ENCODE measurements around the gene SKI.

SKI gene

GRCh38 chr1:2229911-2230731 is 2.0 kb downstream of the SKI start:
- Histone ChIP-seq H3K9me3 (no peaks in the 10 kb centered on the region), H3K36me3 (no peaks in the 10 kb centered on the region)
- TF ChIP-seq CTCF (IDR thresholded peaks at IDR 0.05): no peak

GRCh38 chr1:2230781-2231531 is 2.8 kb downstream of the SKI start:
- no peaks in the 10 kb centered on the region for H3K36me3 ChIP-seq
- no peak for TF ChIP-seq CTCF (IDR thresholded peaks at IDR 0.05)
- peaks cover 11% of the 10 kb centered on the region for H3K27me3 ChIP-seq
- H3K4me1 ChIP-seq (ENCODE audit: control insufficient read depth in 1 of 2, insufficient read depth in 1 of 2, low read depth in 1 of 2, low read length in 1 of 2): peaks cover 73 to 76% of the 10 kb centered on the region in 2 experiments
- H3K4me3 ChIP-seq (ENCODE audit: low read depth in 1 of 2, low read length in 1 of 2): peak overlapping the region; percentile 85 to 97
- peak overlapping the region; percentile 30 for H3K27ac ChIP-seq
- H3K9me3 ChIP-seq: no peaks in the 10 kb centered on the region

More at GRCh38 chr1:2229911-2230731, 2.0 kb downstream of the SKI start:
- Histone ChIP-seq H3K27ac (peak overlapping the region; percentile 83), H3K4me1 (ENCODE audit: control insufficient read depth in 1 of 2, insufficient read depth in 1 of 2, low read depth in 1 of 2, low read length in 1 of 2) (peaks cover 64 to 68% of the 10 kb centered on the region in 2 experiments), H3K4me3 (ENCODE audit: low read depth in 1 of 2, low read length in 1 of 2) (peak overlapping the region; percentile 85 to 97), H3K27me3 (peaks cover 19% of the 10 kb centered on the region)

- H3K27me3 ChIP-seq: peaks cover 4% of the 10 kb centered on the region
- H3K4me3 ChIP-seq (ENCODE audit: low read depth in 1 of 2, low read length in 1 of 2): peak overlapping the region; percentile 85 to 97
- peaks cover 78 to 82% of the 10 kb centered on the region in 2 experiments for H3K4me1 ChIP-seq (ENCODE audit: control insufficient read depth in 1 of 2, insufficient read depth in 1 of 2, low read depth in 1 of 2, low read length in 1 of 2)
- H3K27ac ChIP-seq: peak overlapping the region; percentile 30
- no peaks in the 10 kb centered on the region for H3K36me3 ChIP-seq
- TF ChIP-seq CTCF (IDR thresholded peaks at IDR 0.05): no peak
- H3K9me3 ChIP-seq: no peaks in the 10 kb centered on the region
Observed at GRCh38 chr1:2231532-2232254, 3.6 kb downstream of the SKI start.

GRCh38 chr1:2232255-2232915 is 4.3 kb downstream of the SKI start:
- peaks cover 84 to 85% of the 10 kb centered on the region in 2 experiments for H3K4me1 ChIP-seq (ENCODE audit: control insufficient read depth in 1 of 2, insufficient read depth in 1 of 2, low read depth in 1 of 2, low read length in 1 of 2)
- no peaks in the 10 kb centered on the region for H3K27me3 ChIP-seq
- no peaks in the 10 kb centered on the region for H3K36me3 ChIP-seq
- peak overlapping the region; percentile 85 to 97 for H3K4me3 ChIP-seq (ENCODE audit: low read depth in 1 of 2, low read length in 1 of 2)
- no peaks in the 10 kb centered on the region for H3K9me3 ChIP-seq
- TF ChIP-seq CTCF (IDR thresholded peaks at IDR 0.05): no peak
- H3K27ac ChIP-seq: peak overlapping the region; percentile 96

- TF ChIP-seq CTCF (IDR thresholded peaks at IDR 0.05): no peak
- Histone ChIP-seq H3K9me3 (no peaks in the 10 kb centered on the region), H3K4me3 (ENCODE audit: low read depth in 1 of 2, low read length in 1 of 2) (peak overlapping the region; percentile 85 to 97), H3K36me3 (no peaks in the 10 kb centered on the region), H3K4me1 (ENCODE audit: control insufficient read depth in 1 of 2, insufficient read depth in 1 of 2, low read depth in 1 of 2, low read length in 1 of 2) (peaks cover 86 to 91% of the 10 kb centered on the region in 2 experiments), H3K27me3 (no peaks in the 10 kb centered on the region), H3K27ac (peak overlapping the region; percentile 96)
Observed at GRCh38 chr1:2232916-2233438, 4.9 kb downstream of the SKI start.

Measured in neutrophil (primary cell).